GM19438 (cell line): ENCODE measurements around the gene SLC25A48.

Experiments used
- ATAC-seq: cut with Tn5 transposase; IDR thresholded peaks from one replicate; pipeline ENCODE4 v1.9.1; 2021; ENCODE audit warnings: low read depth; ENCODE audit not compliant: unreplicated experiment

The SLC25A48 gene, protein sequence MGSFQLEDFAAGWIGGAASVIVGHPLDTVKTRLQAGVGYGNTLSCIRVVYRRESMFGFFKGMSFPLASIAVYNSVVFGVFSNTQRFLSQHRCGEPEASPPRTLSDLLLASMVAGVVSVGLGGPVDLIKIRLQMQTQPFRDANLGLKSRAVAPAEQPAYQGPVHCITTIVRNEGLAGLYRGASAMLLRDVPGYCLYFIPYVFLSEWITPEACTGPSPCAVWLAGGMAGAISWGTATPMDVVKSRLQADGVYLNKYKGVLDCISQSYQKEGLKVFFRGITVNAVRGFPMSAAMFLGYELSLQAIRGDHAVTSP

DNA sequence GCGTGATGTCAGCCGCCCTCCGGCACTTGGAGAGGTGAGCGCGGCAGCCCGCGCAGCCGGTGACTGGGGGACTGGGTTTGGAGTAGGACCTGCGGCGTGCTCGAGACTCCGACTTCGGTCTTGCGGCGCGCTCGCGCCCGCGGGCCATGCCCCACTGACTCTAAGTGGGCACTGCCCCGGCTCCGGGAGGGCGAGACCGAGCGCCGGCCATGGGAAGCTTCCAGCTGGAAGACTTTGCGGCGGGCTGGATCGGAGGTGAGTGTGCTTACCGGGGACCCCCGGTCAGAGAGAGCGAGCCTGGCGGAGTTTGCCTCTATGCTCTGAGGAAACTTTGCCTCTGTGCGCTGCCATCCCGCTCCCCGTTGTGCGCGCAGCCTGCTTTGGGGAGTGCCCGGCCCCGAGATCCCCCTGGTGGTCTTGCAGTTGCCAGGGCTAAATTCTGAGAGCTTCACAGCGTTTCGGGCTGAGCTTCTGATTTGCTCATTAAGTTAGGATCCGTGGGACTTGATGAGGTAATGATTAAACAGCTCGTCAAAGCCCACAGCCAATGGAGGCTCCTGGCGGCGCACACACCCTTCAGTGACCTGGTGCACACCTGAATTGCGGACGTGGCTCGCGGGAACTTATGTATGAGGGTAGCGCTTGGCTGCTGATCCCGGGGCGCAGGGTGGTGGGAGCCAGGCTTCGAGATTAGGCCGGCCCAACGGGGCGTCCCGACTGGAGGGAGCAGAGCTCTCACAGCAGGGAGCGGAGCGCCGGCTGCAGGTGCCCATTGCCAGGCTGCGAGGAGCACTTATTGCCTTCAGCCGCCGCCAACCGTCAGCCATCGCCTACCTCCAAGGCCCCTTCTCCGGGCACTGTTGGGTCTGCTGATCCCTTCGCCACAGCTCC lies at the start of gene SLC25A48:
TSS of gene SLC25A48 (plus strand) at position 25 of the 891 bp plus-strand sequence. CDS start at position 210, 185 bp downstream.
- ATAC-seq = peak; percentile 87

DNA sequence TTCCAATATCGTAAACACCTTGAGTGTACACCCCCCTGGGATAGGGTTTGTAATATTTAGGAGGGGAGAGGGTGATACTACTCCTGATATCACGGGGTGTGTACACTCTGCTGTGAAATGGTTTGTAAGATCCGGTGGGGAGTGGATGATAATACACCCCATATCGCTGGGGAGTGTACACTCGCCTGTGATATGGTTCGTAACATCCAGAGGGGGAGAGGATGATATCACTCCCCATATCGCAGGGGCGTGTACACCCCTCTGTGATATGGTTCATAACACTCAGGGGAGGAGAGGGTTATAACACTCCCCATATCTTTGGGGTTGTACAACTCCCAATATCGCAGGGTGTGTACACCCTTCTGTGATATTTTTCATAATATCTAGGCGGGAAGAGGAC lies 33.8 kb upstream of the SLC25A48 start:
- no peak for ATAC-seq

DNA sequence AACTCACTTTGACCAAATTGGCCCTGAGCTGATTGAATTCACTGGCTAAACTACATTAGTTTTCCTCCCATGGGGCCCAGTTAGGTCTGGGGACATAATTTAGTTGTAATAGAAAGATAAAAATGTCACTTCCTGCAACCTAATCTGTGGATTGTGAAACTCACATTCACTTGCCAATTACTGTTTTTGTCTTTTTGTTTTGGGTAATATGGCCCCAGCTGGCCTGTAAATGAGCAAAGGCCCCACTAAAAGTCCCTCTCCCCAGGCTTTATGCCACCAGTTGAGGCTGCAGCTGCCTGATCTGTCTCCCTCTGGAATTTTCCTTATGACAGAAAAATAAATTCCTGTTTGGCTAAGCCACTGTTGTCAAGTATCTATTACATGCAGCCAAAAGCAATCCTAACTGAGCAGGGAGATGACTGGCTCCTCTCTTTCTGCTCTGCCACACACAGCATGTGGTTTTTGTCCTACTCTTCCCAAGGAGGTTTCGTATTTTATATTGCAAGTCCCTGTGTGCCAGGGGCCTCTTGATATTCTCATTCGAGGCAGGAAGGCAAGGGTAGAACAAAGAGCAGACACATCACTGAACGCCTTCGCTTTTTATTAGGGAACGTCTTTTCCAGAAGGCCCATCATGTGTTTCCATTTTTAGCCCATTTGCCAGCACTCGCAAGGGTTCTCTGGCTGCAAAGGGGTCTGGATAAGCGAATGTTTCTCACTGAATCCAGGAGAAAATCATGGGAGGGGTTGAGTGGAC lies 24.1 kb upstream of the SLC25A48 start:
- no peak for ATAC-seq

DNA sequence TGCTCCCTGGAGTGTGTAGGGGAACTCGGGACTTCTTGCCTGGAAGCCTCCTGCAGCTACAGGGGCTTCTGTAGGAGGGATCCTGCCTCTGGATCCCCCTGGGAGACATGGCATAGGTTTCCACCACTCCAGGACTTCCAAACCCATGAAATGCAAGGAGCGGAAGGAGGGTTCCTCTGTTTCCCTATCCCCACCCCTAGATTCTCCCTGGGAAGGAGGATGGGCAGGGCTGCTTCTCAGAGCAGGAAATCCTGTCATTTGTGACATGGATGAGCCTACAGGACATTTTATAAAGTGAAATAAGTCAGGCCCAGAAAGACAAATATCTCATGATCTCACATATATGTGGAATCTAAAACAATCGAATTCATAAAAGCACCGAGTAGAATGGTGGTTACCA lies 23.5 kb upstream of the SLC25A48 start:
- no peak for ATAC-seq

DNA sequence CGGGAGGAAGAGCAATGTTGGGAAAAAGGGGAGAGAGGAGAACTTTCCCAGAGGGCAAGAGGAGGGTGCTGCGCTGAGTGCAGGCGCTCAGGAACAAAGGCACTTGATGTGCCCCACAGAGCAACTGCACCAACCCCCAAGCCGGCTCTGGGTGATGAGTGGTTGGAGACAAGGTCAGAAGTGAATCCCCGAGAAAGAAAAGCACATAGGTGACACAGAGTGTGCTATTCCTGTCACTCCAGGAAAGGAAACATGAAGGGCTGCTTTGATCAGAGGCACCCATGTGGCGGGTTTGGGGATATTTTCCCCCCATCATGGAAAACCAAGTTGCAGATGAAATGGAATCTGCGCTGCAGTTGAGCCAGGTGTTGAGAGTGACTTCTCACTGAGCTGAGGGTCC lies 20.7 kb upstream of the SLC25A48 start:
- ATAC-seq = no peak

DNA sequence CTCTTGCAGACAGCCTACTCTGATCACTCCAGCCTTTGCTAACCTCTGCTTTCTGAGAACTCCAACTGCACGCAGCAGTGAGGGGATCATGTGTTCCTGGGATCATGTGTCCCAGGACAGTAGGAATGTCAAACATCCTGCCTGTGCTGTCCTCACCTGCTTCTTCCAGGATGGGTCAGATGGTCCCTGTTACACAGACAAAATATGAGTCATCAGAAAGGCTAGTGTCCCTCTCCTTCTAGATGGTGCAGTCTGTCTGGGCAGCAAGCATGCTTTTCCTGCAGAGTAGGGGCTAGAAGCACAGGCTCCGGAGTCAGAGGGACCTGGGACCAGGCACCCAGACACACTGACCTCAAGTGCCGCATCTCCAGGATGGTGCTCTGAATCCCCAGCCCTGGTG lies 20.1 kb upstream of the SLC25A48 start:
- no peak for ATAC-seq

DNA sequence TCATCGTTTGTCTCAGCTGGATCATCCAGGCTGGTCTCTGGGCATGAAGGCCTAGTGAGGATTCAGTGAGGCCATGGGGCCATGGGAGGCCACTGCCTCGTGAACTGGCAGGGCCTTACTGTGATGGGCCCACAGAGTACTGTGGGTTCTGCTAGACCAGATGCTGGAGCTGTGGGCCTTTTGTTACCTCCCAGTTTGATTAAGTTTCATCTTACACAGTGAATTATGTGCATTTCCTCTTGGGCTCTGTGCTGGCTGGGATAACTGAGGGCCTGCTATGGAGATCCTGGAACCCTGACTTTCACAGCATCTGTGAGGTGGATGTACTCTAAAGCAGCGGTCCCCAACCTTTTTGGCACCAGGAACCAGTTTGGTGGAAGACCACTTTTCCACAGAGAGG lies 19.7 kb upstream of the SLC25A48 start:
- no peak for ATAC-seq

DNA sequence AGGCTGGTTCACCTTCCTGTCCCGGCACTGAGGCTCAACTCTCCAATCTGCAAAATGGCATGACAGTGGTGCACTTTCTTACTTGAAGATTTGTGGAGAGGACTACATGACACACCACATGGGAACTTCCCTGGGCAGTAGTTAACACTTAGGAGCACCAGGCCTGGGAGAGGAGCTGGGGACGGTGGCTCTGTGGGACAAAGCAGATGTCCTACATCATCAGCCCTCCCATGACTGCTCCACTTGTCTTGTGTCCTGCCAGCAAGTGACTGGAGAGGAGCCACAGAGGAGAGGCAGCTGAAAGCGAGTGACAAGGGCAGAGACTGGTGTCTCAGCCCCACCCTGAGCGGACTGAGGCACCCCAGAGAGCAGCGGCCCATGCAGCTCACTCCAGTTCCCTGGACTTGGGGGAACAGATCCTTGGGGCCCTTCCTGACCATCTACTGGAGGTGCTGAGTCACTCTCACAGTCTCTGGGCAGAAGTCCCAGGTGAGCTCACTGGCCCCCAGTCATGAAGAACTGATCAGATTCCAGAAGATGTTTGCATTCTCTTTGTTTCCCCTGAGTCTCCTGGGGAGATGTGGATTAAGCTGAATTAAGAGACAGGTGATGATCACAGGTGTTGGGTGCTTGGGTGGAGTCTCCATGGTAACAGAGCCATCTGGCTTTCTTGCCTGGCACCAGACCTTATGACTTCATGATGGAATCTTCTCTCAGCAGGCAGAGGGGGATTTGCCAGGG lies 13.2 kb upstream of the SLC25A48 start:
- ATAC-seq = no peak

DNA sequence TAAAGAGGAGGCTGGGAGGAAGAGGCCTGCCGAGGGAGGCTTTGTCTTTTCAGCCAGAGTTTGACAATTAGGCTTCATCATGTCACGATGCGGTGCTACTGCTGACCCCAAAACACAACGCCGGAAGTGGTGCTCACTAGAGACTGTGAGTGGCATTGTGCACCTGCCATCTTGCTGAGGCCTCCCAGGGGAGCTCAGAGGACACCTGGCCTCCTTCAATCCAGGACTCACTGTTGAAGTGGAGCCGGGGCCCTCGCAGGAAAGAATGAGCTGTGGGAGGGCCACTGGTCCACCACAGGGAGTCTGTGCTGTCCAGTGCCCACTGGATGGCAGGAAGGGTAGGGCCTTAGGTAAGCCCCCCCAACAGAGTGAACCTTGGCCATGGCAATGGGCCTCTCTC lies 12.7 kb upstream of the SLC25A48 start:
- ATAC-seq = no peak

DNA sequence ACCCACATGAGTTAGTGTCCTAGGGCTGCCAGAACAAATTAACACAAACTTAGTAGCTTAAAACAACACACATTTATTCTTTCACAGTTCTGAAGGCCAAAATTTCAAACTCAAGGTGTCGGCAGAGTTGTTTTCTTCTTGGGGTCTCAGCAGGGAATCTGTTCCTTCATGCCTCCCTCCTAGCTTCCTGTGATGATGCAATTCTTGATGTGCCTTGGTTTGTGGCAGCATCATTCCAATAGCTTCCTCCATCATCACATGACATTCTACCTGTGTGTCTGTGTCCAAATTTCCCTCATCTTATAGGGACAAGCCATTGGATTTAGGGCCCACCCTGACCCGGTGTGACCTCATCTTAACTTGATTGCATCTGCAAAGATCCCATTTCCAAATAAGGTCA lies 12.2 kb upstream of the SLC25A48 start:
- no peak for ATAC-seq

DNA sequence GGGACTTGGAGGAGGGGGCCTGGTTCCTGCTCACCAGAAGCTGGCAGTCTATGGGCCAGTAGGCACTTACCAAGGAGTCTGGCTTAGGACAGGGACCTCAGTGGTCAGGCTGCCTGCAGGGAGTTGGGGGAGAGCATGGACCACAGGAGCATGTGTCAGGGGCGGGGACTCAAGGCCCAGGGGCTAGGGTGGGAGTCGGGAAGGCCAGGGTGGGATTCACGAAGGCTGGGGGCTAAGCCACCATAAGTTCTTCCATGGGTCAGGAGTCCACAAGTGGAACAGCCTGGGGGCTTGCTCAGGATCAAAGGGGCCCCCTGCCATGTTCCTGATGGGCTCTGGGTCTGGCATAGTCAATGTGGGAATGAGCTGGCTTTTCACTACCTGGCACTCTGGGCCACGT lies 11.5 kb upstream of the SLC25A48 start:
- no peak for ATAC-seq

DNA sequence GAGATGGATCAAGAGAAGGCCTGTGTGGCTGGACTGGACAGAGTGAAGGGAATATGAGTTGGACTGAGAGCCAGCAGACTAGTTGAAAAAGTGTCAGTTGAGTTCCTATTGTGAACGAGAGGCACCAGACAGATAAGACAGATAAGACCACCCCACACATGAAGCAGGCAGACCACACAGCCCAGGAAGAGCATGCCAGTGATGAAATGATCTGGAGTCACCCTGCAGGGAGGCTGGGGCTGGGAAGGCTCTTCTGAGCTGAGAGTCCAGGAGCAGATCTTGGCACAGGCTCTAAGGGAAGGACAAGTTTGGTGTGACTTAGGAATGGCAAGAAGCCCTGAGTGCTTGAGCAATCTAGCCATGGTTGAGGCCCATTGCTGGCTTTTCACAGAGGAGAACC lies 10.6 kb upstream of the SLC25A48 start:
- no peak for ATAC-seq

DNA sequence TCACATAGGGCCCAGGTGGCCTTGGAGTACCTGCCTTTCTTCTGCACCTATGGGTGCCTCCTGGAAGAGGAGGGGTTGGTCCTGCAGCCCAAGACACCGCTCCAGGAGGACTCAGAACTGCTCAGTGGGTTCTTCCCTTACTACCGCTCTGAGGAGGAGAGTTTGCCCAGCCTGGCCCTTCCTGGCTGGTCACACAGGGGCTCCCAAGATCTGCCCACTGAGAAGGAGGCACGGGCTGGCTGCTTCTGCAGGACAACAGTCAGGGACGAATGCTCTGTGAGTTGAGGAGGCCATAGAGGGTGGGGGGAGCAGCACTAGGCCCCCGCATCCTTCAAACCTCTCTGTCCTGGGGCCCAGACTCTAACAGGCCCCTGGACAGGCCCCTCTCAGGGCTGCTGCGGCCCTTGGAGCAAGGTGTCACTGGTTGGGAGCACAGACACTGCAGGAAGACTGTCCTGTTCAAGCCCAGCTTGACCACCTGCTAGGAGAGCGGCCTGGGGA lies 9.9 kb upstream of the SLC25A48 start:
- no peak for ATAC-seq

DNA sequence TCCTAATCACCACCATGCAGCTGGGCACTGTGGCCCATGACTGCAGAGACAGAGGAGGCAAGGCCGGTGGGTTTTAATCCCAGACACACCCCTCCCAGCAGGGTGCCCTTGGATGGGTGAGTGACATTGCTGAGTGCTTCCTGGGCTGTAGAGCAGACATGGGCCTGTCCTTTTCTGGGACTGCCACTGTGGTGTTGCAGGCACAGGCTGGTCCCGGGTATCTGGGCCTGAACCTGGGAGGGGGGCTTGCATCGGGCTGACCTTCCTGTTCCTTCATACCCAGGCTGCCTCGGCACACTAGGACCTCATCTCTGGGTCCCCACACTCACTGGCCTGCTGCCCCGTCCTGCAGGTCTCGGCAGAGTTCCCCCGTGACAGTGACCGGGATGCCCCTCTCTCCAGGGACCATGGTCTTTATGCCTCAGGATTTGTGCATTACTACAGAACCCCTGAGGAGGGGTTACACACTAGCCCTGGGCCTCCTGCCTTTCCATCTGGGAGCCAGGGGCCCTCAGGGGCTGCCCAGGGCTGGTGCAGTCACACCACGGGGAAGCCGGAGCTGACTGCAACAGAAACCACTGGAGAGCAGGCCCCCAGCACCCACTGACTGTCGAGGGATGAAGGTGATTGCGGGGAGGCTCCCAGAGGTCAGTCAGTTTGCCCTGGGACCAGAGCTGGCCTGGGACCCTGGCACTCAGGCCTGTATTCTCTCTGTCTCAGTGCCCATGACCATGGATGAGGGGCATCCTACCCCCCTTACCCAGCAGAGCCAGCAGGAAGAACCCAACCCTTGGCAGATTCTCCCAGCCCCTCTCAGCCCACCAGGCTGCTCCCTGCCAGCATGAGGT lies 8.9 kb upstream of the SLC25A48 start:
- no peak for ATAC-seq

DNA sequence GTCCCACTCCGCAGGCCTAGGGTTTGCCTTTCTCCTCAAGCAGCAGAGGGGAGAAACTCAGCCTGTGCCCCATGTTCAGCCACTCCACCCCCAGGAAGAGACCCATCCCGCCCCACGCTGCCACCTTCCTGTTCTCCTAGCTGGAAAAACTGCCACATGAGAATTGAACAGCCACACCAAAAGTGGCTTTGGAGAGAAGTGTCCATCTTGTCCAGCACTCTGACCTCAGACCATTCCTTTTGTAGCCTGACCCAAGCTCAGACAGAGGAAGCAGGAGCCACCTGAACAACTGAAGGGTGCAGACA lies 8.3 kb upstream of the SLC25A48 start:
- ATAC-seq = no peak

DNA sequence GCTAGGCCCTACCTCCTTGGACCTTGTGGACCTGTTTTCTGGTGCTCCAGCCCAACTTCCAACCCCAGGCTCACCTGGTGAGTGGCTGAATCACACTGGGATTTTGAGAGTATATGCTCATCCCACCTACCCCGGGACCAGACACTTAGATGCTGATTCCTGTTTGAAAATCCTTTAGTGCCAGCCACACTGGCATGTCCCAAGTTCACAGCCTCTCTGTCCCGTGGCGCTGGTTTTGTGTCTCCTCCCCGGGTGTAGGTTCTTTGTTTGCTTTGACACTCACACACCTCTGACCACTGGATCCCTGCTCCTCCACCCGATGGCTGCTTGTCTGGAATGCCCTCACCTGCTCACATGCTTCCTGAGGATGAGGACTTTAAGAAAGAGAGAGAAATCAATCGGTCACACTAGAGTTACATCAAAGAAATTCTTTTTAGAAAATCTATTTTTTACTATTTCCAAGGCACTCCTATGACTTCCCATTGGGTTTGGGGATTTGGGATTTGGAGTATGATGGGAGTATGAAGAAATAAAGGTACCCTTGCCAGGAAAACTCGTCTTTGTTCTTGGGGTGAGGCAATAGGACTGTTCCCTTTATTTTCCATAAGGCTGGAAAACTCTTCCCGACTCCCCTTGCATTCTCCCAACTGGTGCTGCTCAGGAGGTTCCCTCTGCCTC lies 7.3 kb upstream of the SLC25A48 start:
- no peak for ATAC-seq

DNA sequence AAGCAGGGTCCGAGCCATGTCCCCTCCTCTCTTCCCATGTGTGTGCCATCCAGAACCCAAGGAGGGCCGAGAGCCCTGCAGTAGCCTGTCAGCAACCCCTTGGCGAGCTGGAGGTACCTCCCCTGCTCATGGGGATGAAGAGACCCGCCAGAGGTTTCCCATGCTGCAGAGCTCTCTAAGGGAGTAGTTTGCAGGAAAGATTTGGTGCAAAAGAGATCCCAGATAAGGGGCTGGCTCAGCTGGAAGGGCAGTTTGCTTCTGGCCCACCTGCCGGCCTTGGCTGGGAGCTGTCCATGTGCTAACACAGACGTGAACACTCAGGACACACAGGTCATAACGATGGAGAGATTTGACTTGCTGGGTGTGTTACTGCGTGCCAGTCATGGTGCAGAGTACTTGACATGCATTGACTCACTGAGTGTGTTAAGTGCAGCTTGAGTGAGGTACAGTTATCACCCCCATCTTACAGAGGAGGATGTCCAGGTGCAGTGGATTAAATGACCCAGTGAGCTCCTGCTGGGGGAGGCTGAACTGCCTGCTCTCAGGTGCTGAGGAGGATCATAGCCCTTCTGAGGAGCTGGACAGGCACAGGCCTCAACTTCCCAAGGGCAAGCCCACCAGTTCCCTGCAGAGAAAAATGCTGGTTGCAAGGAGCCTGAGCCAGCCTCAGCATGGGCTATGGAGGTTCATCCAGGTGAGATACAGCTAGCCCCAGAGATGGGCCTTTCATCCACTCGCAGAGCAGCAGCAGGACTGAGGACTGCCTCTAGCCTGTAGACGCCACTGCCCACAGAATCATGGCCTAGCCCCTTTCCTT lies 6.3 kb upstream of the SLC25A48 start:
- no peak for ATAC-seq

DNA sequence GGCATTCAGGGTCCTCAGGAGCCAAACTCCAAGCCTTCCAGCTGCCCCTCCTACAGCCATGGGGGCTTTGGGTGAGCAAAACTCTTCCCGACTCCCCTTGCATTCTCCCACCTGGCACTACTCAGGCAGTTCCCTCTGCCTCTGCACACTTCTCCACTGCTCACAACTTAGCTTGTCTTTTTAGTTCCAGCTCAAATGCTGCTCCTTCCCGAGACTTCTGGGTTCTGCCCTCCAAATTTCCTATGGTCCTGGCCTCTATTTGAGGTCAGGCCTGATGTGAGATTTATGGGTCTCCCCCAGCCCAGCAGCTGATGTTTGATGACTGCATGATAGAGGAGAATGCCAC lies 5.7 kb upstream of the SLC25A48 start:
- ATAC-seq = no peak
